HEK293T (cell line): ENCODE measurements around the gene DNAJC4.

Experiments used
- CTCF ChIA-PET: fragments of 350-600 bp; formaldehyde crosslinking; extraction: SDS; loops from one replicate; lab custom pipeline; 2021; ENCODE audit warnings: antibody characterized with exemption, inconsistent platforms; lab: Yijun Ruan, JAX
- POLR2A ChIA-PET: fragments of 350-600 bp; formaldehyde crosslinking; extraction: SDS; loops from one replicate; lab custom pipeline; 2020; ENCODE audit warnings: antibody characterized with exemption, inconsistent platforms; lab: Yijun Ruan, JAX
- DNase-seq: peaks from one replicate; pipeline ENCODE4 v3.0.0; 2012; ENCODE audit warnings: mixed read lengths; ENCODE audit errors: extremely low spot score
- ARNT ChIP-seq: fragments of 450-650 bp; IDR thresholded peaks from 2 replicates; pipeline ENCODE4 v1.6.1; 2017; ENCODE audit warnings: mild to moderate bottlenecking
- BHLHE40 ChIP-seq: fragments of 450-650 bp; IDR thresholded peaks from 2 replicates; pipeline ENCODE4 v1.6.1; 2016; ENCODE audit warnings: mild to moderate bottlenecking, moderate library complexity, borderline replicate concordance
- CTBP1 ChIP-seq: fragments of 450-650 bp; IDR thresholded peaks from 2 replicates; pipeline ENCODE4 v1.6.1; 2016; ENCODE audit warnings: borderline replicate concordance
- ELF4 ChIP-seq: fragments of 450-650 bp; IDR thresholded peaks from 2 replicates; pipeline ENCODE4 v1.6.1; 2017; ENCODE audit warnings: antibody characterized with exemption
- FOXA1 ChIP-seq: fragments of 450-650 bp; IDR thresholded peaks from 2 replicates; pipeline ENCODE4 v1.6.1; 2016; ENCODE audit warnings: mild to moderate bottlenecking
- FOXK2 ChIP-seq: fragments of 450-650 bp; IDR thresholded peaks from 2 replicates; pipeline ENCODE4 v1.6.1; 2016; ENCODE audit warnings: mild to moderate bottlenecking
- FOXM1 ChIP-seq: fragments of 450-650 bp; IDR thresholded peaks from 2 replicates; pipeline ENCODE4 v1.6.1; 2017; ENCODE audit warnings: mild to moderate bottlenecking, borderline replicate concordance
- HDGF ChIP-seq: fragments of 450-650 bp; IDR thresholded peaks from 2 replicates; pipeline ENCODE4 v1.6.1; 2017; ENCODE audit warnings: antibody characterized with exemption, borderline replicate concordance
- L3MBTL2 ChIP-seq: fragments of 450-650 bp; conservative IDR thresholded peaks from 2 replicates; pipeline ENCODE4 v1.6.1; 2016; ENCODE audit warnings: mild to moderate bottlenecking
- LEF1 ChIP-seq: fragments of 450-650 bp; IDR thresholded peaks from 2 replicates; pipeline ENCODE4 v1.6.1; 2017; ENCODE audit warnings: mild to moderate bottlenecking, borderline replicate concordance
- NFRKB ChIP-seq: fragments of 450-650 bp; IDR thresholded peaks from 2 replicates; pipeline ENCODE4 v1.6.1; 2016; ENCODE audit warnings: mild to moderate bottlenecking, moderate library complexity
- SP1 ChIP-seq: fragments of 450-650 bp; IDR thresholded peaks from 2 replicates; pipeline ENCODE4 v1.6.1; 2017
- SUZ12 ChIP-seq: fragments of 450-650 bp; IDR thresholded peaks from 2 replicates; pipeline ENCODE4 v1.6.1; 2016; ENCODE audit warnings: mild to moderate bottlenecking
- TARDBP ChIP-seq: fragments of 450-650 bp; IDR thresholded peaks from 2 replicates; pipeline ENCODE4 v1.6.1; 2016
- ZNF384 ChIP-seq: fragments of 450-650 bp; IDR thresholded peaks from 2 replicates; pipeline ENCODE4 v1.6.1; 2016
- TF ChIP-seq, protein P1 (sequence below): fragments of 450-650 bp; IDR thresholded peaks from 2 replicates; pipeline ENCODE4 v1.6.1; 2016

DNAJC4 gene

DNA sequence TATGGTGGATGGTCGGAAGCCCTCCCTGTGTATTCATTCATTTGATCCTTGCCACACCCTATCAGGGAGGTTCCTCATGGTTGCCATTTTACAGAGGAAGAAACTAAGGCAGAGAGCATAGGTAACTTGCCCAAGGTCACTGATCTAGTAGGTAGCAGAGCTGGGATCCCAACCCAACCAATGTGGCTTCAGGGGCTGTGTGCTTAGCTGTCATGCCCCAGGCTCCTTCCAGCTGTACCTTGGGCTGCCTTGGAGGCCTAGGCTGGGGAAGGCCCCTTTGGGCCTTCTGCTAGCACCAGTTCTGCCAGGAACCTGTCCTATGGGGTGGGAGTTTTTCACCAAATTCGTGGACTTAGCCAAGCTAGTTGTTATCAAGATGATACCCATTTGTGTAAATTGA, 45.5 kb downstream of the DNAJC4 start:
- no peak for TF ChIP-seq L3MBTL2
- no peak for TF ChIP-seq ELF4
- TF ChIP-seq, protein P1, sequence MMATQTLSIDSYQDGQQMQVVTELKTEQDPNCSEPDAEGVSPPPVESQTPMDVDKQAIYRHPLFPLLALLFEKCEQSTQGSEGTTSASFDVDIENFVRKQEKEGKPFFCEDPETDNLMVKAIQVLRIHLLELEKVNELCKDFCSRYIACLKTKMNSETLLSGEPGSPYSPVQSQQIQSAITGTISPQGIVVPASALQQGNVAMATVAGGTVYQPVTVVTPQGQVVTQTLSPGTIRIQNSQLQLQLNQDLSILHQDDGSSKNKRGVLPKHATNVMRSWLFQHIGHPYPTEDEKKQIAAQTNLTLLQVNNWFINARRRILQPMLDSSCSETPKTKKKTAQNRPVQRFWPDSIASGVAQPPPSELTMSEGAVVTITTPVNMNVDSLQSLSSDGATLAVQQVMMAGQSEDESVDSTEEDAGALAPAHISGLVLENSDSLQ = no peak
- TF ChIP-seq TARDBP = no peak
- TF ChIP-seq SP1 = no peak
- TF ChIP-seq NFRKB = no peak
- TF ChIP-seq BHLHE40 = no peak
- no peak for TF ChIP-seq ARNT
- no peak for TF ChIP-seq FOXK2
- TF ChIP-seq ZNF384 = no peak
- no peak for TF ChIP-seq CTBP1
- no peak for TF ChIP-seq LEF1
- TF ChIP-seq HDGF = no peak
- TF ChIP-seq FOXM1 = no peak
- TF ChIP-seq FOXA1 = no peak
- no peak for TF ChIP-seq SUZ12
- no peak for DNase-seq
- POLR2A ChIA-PET = interaction anchor here (0.8 to 1.6 kb wide), 4 partner anchors 11 to 74 kb away, joined by 3 to 4 read pairs (median 3); partner anchors contain the start of genes PRDX5 and TRMT112
- CTCF ChIA-PET = interaction anchor here (0.6 to 1.1 kb wide), 4 partner anchors 25 to 350 kb away, joined by 3 to 8 read pairs (median 4); no protein-coding TSS in a partner anchor

DNA sequence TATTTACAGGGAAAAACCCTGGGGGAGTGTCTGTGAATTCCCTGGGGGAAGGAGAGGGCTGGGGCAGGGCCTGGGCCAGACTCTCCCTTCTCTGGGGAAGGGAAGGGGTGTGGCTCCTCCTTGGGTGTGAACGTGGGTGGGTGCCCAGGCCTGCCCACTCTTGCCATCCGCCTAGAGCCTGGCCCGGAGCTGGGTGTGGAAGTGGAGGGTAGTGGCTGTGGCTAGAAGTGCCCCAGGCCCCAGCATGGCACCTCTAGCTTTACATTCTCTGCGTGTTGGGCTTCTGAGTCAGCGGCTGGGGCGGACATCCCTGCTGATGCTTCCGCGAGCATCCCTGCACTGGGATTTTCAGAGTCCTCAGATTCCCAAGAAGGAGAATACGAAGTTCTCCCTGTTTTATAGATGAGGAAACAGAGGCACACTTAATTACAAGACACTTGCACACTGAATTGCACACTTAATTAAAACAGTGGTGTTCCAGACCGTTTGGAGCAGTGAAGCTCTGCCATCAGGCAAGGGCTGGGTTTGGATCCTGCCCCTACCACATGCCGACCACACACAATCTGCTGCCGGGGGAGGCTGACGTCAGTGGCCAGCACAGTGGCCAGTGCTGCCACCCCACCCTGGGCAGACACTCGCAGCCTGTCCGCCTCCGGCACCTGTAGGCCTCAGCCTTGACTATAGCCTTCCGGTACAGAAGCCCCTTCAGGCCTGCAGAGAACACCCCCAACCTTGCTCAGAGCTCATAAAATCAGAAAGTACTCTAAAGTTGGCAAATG, 46.5 kb downstream of the DNAJC4 start:
- DNase-seq = no peak
- POLR2A ChIA-PET = interaction anchor here (1.1 to 1.6 kb wide), 3 partner anchors 10 to 41 kb away, joined by 3 to 4 read pairs (median 3); partner anchors contain the start of genes PRDX5 and TRMT112
- CTCF ChIA-PET = interaction anchor here (0.6 to 1.1 kb wide), 2 partner anchors 24 to 349 kb away, joined by 3 to 8 read pairs; no protein-coding TSS in a partner anchor
- TF ChIP-seq ELF4 (no peak), FOXK2 (no peak), LEF1 (no peak), SUZ12 (no peak), BHLHE40 (no peak), ZNF384 (no peak), TARDBP (no peak), FOXA1 (no peak)
- TF ChIP-seq, protein P1 = no peak

GRCh38 chr11:64278576-64279190, 48.3 kb downstream of the DNAJC4 start:
- POLR2A ChIA-PET = no interaction called here
- no peak for TF ChIP-seq NFRKB
- no peak for TF ChIP-seq SUZ12
- TF ChIP-seq FOXK2 = no peak
- TF ChIP-seq BHLHE40 = no peak
- no peak for TF ChIP-seq ELF4
- no peak for TF ChIP-seq HDGF
- DNase-seq = no peak
- CTCF ChIA-PET = no interaction called here

- POLR2A ChIA-PET = interaction anchor here (8.5 kb wide), 1 partner anchor 11 kb away, joined by 81 read pairs; no protein-coding TSS in a partner anchor
- CTCF ChIA-PET = no interaction called here
Measured at GRCh38 chr11:64281957-64282770, 51.8 kb downstream of the DNAJC4 start.

GRCh38 chr11:64283092-64283491, 52.7 kb downstream of the DNAJC4 start:
- no peak for DNase-seq
- CTCF ChIA-PET = interaction anchor here (1.1 kb wide), 1 partner anchor 12 kb away, joined by 12 read pairs; no protein-coding TSS in a partner anchor
- POLR2A ChIA-PET = interaction anchor here (1.3 to 8.5 kb wide), 4 partner anchors 12 to 40 kb away, joined by 3 to 81 read pairs (median 6); partner anchors contain the start of genes PRDX5 and TRMT112
- TF ChIP-seq ARNT (no peak), LEF1 (no peak), SUZ12 (no peak), L3MBTL2 (no peak), CTBP1 (no peak), TARDBP (no peak), BHLHE40 (no peak), NFRKB (no peak), ELF4 (no peak), SP1 (no peak), FOXA1 (no peak), FOXK2 (no peak), FOXM1 (no peak), ZNF384 (no peak), HDGF (no peak)
- TF ChIP-seq, protein P1 = no peak

More at GRCh38 chr11:64281957-64282770, 51.8 kb downstream of the DNAJC4 start:
- TF ChIP-seq ELF4 (no peak), ZNF384 (no peak), L3MBTL2 (no peak), CTBP1 (no peak), NFRKB (no peak), SUZ12 (no peak), FOXA1 (no peak), FOXK2 (no peak)
- TF ChIP-seq, protein P1 = no peak
- DNase-seq = no peak
